K562 (cell line): ENCODE data around the gene ITPR3. TPM values are rescaled to one million over a fixed set of nuclear protein-coding genes. Genes with fewer than 3 reads are reported as not detected.
A peak's percentile ranks its signal among the peaks of the same experiment; 100 is the strongest.

Experiments used
- ATF1 ChIP-seq, 2 experiments: fragments of 450-650 bp in 1 of 2; IDR thresholded peaks; 2 replicates each; pipeline ENCODE4 v1.6.1; 2016; ENCODE audit warnings: missing compliant biosample characterization in 1 of 2, missing genetic modification characterization in 1 of 2
- BRD4 ChIP-seq: fragments of 200-600 bp; sonication (generic); IDR thresholded peaks from 2 replicates; pipeline ENCODE4 v1.6.1; 2017; ENCODE audit warnings: inconsistent platforms
- E2F1 ChIP-seq: sonication (generic); formaldehyde crosslinking; IDR thresholded peaks from 2 replicates; pipeline ENCODE4 v1.8.1; 2023; ENCODE audit warnings: mild to moderate bottlenecking, missing genetic modification reagents, moderate library complexity
- ETV6 ChIP-seq, 3 experiments: fragments of 150-350 bp in 1 of 3; sonication (generic) in 1 of 3; formaldehyde crosslinking in 1 of 3; IDR thresholded peaks; 2 replicates each; pipeline versions ENCODE4 v1.6.1 to v1.8.0; 2014 to 2022; ENCODE audit warnings: borderline replicate concordance in 2 of 3, low read depth in 2 of 3, antibody characterized with exemption in 1 of 3, low read length in 1 of 3, mild to moderate bottlenecking in 1 of 3, missing genetic modification reagents in 1 of 3
- FOXP1 ChIP-seq: sonication (generic); formaldehyde crosslinking; IDR thresholded peaks from 2 replicates; pipeline ENCODE4 v1.8.0; 2022; ENCODE audit warnings: mild to moderate bottlenecking, missing genetic modification reagents
- GABPA ChIP-seq: fragments of 200-800 bp; sonication (Bioruptor generic); conservative IDR thresholded peaks from 2 replicates; pipeline ENCODE4 v1.6.1; 2016; ENCODE audit warnings: low read depth, missing genetic modification characterization, missing compliant biosample characterization
- GTF2E2 ChIP-seq: fragments of 200-800 bp; sonication (Bioruptor generic); IDR thresholded peaks from 2 replicates; pipeline ENCODE4 v1.6.1; 2016; ENCODE audit warnings: missing genetic modification characterization, missing compliant biosample characterization
- IRF9 ChIP-seq: fragments of 450-650 bp; IDR thresholded peaks from 2 replicates; pipeline ENCODE4 v1.6.1; 2016; ENCODE audit warnings: missing biosample characterization, missing genetic modification characterization
- JUN ChIP-seq, 2 experiments: sonication (generic) in 1 of 2; formaldehyde crosslinking in 1 of 2; IDR thresholded peaks; 2 replicates each; pipeline versions ENCODE4 v1.6.1 to v1.8.0; 2012 to 2022; ENCODE audit warnings: borderline replicate concordance in 2 of 2, mild to moderate bottlenecking in 2 of 2, improper control_type of control experiment in 1 of 2, low read depth in 1 of 2, low read length in 1 of 2, missing genetic modification reagents in 1 of 2
- NBN ChIP-seq: fragments of 450-650 bp; IDR thresholded peaks from 2 replicates; pipeline ENCODE4 v1.6.1; 2016; ENCODE audit warnings: low read depth, mild to moderate bottlenecking
- NCOA4 ChIP-seq: fragments of 450-650 bp; IDR thresholded peaks from 2 replicates; pipeline ENCODE4 v1.6.1; 2018; ENCODE audit warnings: mild to moderate bottlenecking; ENCODE audit not compliant: partially characterized antibody
- TBP ChIP-seq: optimal IDR thresholded peaks from 2 replicates; pipeline ENCODE3; 2011; ENCODE audit warnings: low read depth, low read length, improper control_type of control experiment
- XRCC4 ChIP-seq: IDR thresholded peaks from one replicate; pipeline ENCODE4 v1.6.1; 2011; ENCODE audit not compliant: insufficient read depth, insufficient read length; ENCODE audit errors: extremely low read depth
- ZNF354B ChIP-seq: fragments of 250-450 bp; sonication (Bioruptor Pico); IDR thresholded peaks from 2 replicates; pipeline ENCODE4 v1.4.0; 2020
- polyA plus RNA-seq, 8 experiments: library from polyadenylated mRNA; depleted of rRNA in 4 of 8; stranded (reverse) in 5 of 8; unstranded in 3 of 8; fragments of >200 nt; fragmentation: Nextera tagmentation in 2 of 8; fragmentation: Illumina TruSeq in 1 of 8; extraction: Ambion mirVana in 2 of 8; extraction: Trizol in 1 of 8; gene quantifications; 2 replicates each; pipeline versions ENCODE4 v1.2.1 to v1.2.3, GENCODE V29; 2011 to 2014; ENCODE audit warnings: inconsistent platforms in 1 of 8, missing spikeins in 1 of 8
- total RNA-seq, 7 experiments: library from RNA; depleted of rRNA in 6 of 7; stranded (reverse); fragments of >200 nt in 6 of 7; fragmentation: Illumina TruSeq in 2 of 7; extraction: Trizol in 2 of 7; gene quantifications; 2 replicates each; pipeline versions ENCODE4 v1.2.1 to v1.2.3, GENCODE V29; 2011 to 2021; ENCODE audit warnings: low replicate concordance in 1 of 7
- TF ChIP-seq, protein P1 (sequence below): fragments of 250-450 bp; sonication (Bioruptor Pico); IDR thresholded peaks from 2 replicates; pipeline ENCODE4 v1.9.0; 2021; ENCODE audit warnings: mild to moderate bottlenecking, inconsistent platforms
- TF ChIP-seq, protein P2 (sequence below), 3 experiments: fragments of 200-800 bp in 1 of 3; fragments of 250-450 bp in 1 of 3; fragments of 450-650 bp in 1 of 3; sonication (Bioruptor Pico) in 1 of 3; sonication (Bioruptor generic) in 1 of 3; formaldehyde crosslinking in 1 of 3; IDR thresholded peaks; 2 replicates each; pipeline versions ENCODE4 v1.6.1 to v1.8.0; 2016 to 2022; ENCODE audit warnings: mild to moderate bottlenecking in 2 of 3, missing genetic modification characterization in 2 of 3, missing compliant biosample characterization in 1 of 3, moderate library complexity in 1 of 3

The ITPR3 gene
- total and polyA plus RNA-seq, 9 of the 15 experiments (the other 6 are each of a cell fraction or from before 2014, with no cell fraction given): 0.39 to 35.7 (median 13.2) TPM

DNA sequence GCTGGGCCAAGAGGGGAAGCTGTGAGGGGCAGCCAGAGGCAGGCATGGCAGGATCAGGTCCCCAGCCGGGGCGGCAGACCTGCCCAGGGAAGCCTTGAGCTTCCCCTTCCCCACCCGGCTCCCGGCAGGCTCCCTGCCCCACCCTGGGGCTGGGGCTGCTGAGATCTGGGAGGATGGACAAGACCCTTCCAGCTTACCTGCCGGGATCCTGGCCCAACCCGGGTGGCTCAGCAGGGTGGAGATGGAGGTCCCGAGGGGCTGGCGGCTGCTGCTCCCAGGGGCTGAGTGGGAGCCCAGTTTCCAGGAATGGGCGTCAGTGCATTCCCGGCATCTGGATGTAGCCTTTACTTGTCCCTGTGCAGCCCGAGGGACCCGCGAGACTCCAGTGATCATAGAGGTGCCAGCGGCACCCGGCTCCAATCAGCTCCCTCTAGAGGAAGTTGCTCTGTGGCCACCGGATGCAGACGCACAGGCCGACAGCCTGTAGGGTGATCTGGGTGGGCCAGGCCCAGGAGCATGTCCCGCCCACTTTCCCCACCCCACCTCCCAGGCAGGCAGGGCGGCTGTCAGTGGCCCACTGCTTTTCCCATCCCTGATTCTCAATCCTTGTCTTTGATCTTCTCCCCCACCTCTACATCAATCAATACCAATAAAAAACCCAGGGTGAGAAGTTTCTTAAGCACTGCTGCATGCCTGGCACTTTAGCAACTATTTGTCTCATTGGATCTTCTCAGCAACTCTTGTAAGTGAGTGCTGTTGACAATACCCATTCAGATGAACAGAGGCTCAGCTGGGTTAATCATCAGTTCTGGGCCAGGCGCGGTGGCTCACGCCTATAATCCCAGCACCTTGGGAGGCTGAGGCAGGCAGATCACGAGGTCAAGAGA lies 41.1 kb upstream of the ITPR3 start, which contains the start of gene BAK1 (continued):
- TF ChIP-seq, protein P1, sequence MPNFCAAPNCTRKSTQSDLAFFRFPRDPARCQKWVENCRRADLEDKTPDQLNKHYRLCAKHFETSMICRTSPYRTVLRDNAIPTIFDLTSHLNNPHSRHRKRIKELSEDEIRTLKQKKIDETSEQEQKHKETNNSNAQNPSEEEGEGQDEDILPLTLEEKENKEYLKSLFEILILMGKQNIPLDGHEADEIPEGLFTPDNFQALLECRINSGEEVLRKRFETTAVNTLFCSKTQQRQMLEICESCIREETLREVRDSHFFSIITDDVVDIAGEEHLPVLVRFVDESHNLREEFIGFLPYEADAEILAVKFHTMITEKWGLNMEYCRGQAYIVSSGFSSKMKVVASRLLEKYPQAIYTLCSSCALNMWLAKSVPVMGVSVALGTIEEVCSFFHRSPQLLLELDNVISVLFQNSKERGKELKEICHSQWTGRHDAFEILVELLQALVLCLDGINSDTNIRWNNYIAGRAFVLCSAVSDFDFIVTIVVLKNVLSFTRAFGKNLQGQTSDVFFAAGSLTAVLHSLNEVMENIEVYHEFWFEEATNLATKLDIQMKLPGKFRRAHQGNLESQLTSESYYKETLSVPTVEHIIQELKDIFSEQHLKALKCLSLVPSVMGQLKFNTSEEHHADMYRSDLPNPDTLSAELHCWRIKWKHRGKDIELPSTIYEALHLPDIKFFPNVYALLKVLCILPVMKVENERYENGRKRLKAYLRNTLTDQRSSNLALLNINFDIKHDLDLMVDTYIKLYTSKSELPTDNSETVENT (CRISPR knock-in tag): peak; percentile 89
- TF ChIP-seq JUN (IDR thresholded peaks at IDR 0.05; ENCODE audit: borderline replicate concordance, low read depth, low read length) (peak; percentile 41; the same call in 1 of the 2 replicates), JUN (CRISPR knock-in tag; IDR thresholded peaks at IDR 0.05; ENCODE audit: borderline replicate concordance) (no peak), GABPA (peak; percentile 94), IRF9 (tag) (no peak), NBN (peak; percentile 33; the same call in 1 of the 2 replicates), BRD4 (no peak), XRCC4 (no peak), NCOA4 (no peak), ETV6 (IDR thresholded peaks at IDR 0.05; ENCODE audit: borderline replicate concordance in 1 of 2, low read depth in 2 of 2, low read length in 1 of 2) (no peak), ETV6 (CRISPR knock-in tag; IDR thresholded peaks at IDR 0.05; ENCODE audit: borderline replicate concordance) (no peak), E2F1 (CRISPR knock-in tag) (no peak), ATF1 (CRISPR knock-in tag; IDR thresholded peaks at IDR 0.05) (no peak; the same call in 1 of the 2 replicates), ATF1 (tag; IDR thresholded peaks at IDR 0.05) (peak; percentile 86), FOXP1 (CRISPR knock-in tag) (no peak), ZNF354B (CRISPR knock-in tag) (no peak), GTF2E2 (tag) (no peak), TBP (peak; percentile 46)
- TF ChIP-seq, protein P2, sequence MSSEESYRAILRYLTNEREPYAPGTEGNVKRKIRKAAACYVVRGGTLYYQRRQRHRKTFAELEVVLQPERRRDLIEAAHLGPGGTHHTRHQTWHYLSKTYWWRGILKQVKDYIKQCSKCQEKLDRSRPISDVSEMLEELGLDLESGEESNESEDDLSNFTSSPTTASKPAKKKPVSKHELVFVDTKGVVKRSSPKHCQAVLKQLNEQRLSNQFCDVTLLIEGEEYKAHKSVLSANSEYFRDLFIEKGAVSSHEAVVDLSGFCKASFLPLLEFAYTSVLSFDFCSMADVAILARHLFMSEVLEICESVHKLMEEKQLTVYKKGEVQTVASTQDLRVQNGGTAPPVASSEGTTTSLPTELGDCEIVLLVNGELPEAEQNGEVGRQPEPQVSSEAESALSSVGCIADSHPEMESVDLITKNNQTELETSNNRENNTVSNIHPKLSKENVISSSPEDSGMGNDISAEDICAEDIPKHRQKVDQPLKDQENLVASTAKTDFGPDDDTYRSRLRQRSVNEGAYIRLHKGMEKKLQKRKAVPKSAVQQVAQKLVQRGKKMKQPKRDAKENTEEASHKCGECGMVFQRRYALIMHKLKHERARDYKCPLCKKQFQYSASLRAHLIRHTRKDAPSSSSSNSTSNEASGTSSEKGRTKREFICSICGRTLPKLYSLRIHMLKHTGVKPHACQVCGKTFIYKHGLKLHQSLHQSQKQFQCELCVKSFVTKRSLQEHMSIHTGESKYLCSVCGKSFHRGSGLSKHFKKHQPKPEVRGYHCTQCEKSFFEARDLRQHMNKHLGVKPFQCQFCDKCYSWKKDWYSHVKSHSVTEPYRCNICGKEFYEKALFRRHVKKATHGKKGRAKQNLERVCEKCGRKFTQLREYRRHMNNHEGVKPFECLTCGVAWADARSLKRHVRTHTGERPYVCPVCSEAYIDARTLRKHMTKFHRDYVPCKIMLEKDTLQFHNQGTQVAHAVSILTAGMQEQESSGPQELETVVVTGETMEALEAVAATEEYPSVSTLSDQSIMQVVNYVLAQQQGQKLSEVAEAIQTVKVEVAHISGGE (CRISPR knock-in tag; IDR thresholded peaks at IDR 0.05): no peak; a peak in 1 of 6 replicates
